ENCODE data around the gene MAGEF1. TPM values are rescaled to one million over a fixed set of nuclear protein-coding genes. Genes with fewer than 3 reads are reported as not detected.

Gene MAGEF1
- total RNA-seq, 1 donor from 2014 or later, result 56.3 TPM

GRCh38 chr3:184746131-184747120 lies 34.6 kb upstream of the MAGEF1 start:
- Mint-ChIP-seq H3K27me3 (ENCODE audit: unreplicated experiment) (no peaks in the 10 kb centered on the region), H3K4me1 (ENCODE audit: low read depth, unreplicated experiment) (no peaks in the 10 kb centered on the region), H3K4me3 (ENCODE audit: unreplicated experiment) (no peak overlapping the region), H3K9me3 (ENCODE audit: unreplicated experiment) (peaks cover 6% of the 10 kb centered on the region), H3K27ac (ENCODE audit: unreplicated experiment) (no peak overlapping the region), H3K36me3 (ENCODE audit: unreplicated experiment) (no peaks in the 10 kb centered on the region)
- no peak for DNase-seq
- no peak for TF ChIP-seq CTCF (IDR thresholded peaks at IDR 0.05; ENCODE audit: partially characterized antibody, unreplicated experiment)

- DNase-seq, result no peak
- H3K27ac Mint-ChIP-seq (ENCODE audit: unreplicated experiment), result no peak overlapping the region
- no peak for TF ChIP-seq CTCF (IDR thresholded peaks at IDR 0.05; ENCODE audit: partially characterized antibody, unreplicated experiment)
- no peak overlapping the region for H3K4me3 Mint-ChIP-seq (ENCODE audit: unreplicated experiment)
- H3K4me1 Mint-ChIP-seq (ENCODE audit: low read depth, unreplicated experiment), result no peaks in the 10 kb centered on the region
- no peaks in the 10 kb centered on the region for H3K27me3 Mint-ChIP-seq (ENCODE audit: unreplicated experiment)
- H3K9me3 Mint-ChIP-seq (ENCODE audit: unreplicated experiment), result peaks cover 6% of the 10 kb centered on the region
- no peaks in the 10 kb centered on the region for H3K36me3 Mint-ChIP-seq (ENCODE audit: unreplicated experiment)
Measured at GRCh38 chr3:184745526-184745925, 33.7 kb upstream of the MAGEF1 start.

GRCh38 chr3:184743248-184743647 lies 31.4 kb upstream of the MAGEF1 start:
- no peak overlapping the region for H3K27ac Mint-ChIP-seq (ENCODE audit: unreplicated experiment)
- H3K27me3 Mint-ChIP-seq (ENCODE audit: unreplicated experiment), result no peaks in the 10 kb centered on the region
- peaks cover 6% of the 10 kb centered on the region for H3K9me3 Mint-ChIP-seq (ENCODE audit: unreplicated experiment)
- TF ChIP-seq CTCF (IDR thresholded peaks at IDR 0.05; ENCODE audit: partially characterized antibody, unreplicated experiment), result no peak
- H3K4me3 Mint-ChIP-seq (ENCODE audit: unreplicated experiment), result no peak overlapping the region
- DNase-seq, result no peak
- H3K4me1 Mint-ChIP-seq (ENCODE audit: low read depth, unreplicated experiment), result no peaks in the 10 kb centered on the region
- no peaks in the 10 kb centered on the region for H3K36me3 Mint-ChIP-seq (ENCODE audit: unreplicated experiment)

GRCh38 chr3:184742676-184743135 lies 30.8 kb upstream of the MAGEF1 start:
- H3K27ac Mint-ChIP-seq (ENCODE audit: unreplicated experiment), result no peak overlapping the region
- DNase-seq, result no peak
- no peak overlapping the region for H3K4me3 Mint-ChIP-seq (ENCODE audit: unreplicated experiment)
- H3K27me3 Mint-ChIP-seq (ENCODE audit: unreplicated experiment), result no peaks in the 10 kb centered on the region
- TF ChIP-seq CTCF (IDR thresholded peaks at IDR 0.05; ENCODE audit: partially characterized antibody, unreplicated experiment), result no peak
- no peaks in the 10 kb centered on the region for H3K36me3 Mint-ChIP-seq (ENCODE audit: unreplicated experiment)
- peaks cover 6% of the 10 kb centered on the region for H3K9me3 Mint-ChIP-seq (ENCODE audit: unreplicated experiment)
- H3K4me1 Mint-ChIP-seq (ENCODE audit: low read depth, unreplicated experiment), result no peaks in the 10 kb centered on the region

Data from glutamatergic neuron (in vitro differentiated cells).